Measurements from ENCODE around the gene UNKL. TPM values are rescaled to one million over a fixed set of nuclear protein-coding genes. Genes with fewer than 3 reads are reported as not detected.

UNKL gene
- 3.7 TPM for total RNA-seq

- peak within 1 kb of the TSS; percentile 74 to 84 (median 83) for H3K4me3 ChIP-seq (ENCODE audit: low read length in 3 of 3)
Observed at GRCh38 chr16:1414532-1415260, at the start of gene UNKL. Gene UNKL, minus strand, starts transcription at chr16:1414704. Its CDS starts 13 bp downstream, at chr16:1414691.

GRCh38 chr16:1461146-1461545 is 46.6 kb upstream of the UNKL start:
- no peaks in the 10 kb centered on the region for H3K27me3 ChIP-seq (ENCODE audit: control insufficient read depth in 3 of 3, insufficient read depth in 3 of 3, low read length in 3 of 3)
- no peaks in the 10 kb centered on the region for H3K9me3 ChIP-seq (ENCODE audit: control insufficient read depth in 3 of 3, low read length in 3 of 3)
- no peak overlapping the region for H3K4me3 ChIP-seq (ENCODE audit: low read length in 3 of 3)
- peaks cover 32 to 37% (median 36%) of the 10 kb centered on the region in 3 donors for H3K36me3 ChIP-seq (ENCODE audit: control insufficient read depth in 3 of 3, insufficient read depth in 3 of 3, low read length in 3 of 3)
- no peak overlapping the region for H3K27ac ChIP-seq (ENCODE audit: low read depth, low read length)
- H3K9ac ChIP-seq (ENCODE audit: low read depth in 1 of 3, low read length in 3 of 3) = no peak overlapping the region
- H3K4me1 ChIP-seq (ENCODE audit: control insufficient read depth in 3 of 3, insufficient read depth in 3 of 3, low read length in 3 of 3) = no peaks in the 10 kb centered on the region

More at GRCh38 chr16:1414532-1415260, at the start of gene UNKL:
- H3K9me3 ChIP-seq (ENCODE audit: control insufficient read depth in 3 of 3, low read length in 3 of 3) = no peaks in the 10 kb centered on the region
- H3K27me3 ChIP-seq (ENCODE audit: control insufficient read depth in 3 of 3, insufficient read depth in 3 of 3, low read length in 3 of 3) = no peaks in the 10 kb centered on the region
- peak within 1 kb of the TSS; percentile 70 for H3K27ac ChIP-seq (ENCODE audit: low read depth, low read length)
- peaks cover 3 to 13% (median 4%) of the 10 kb centered on the region in 3 donors for H3K36me3 ChIP-seq (ENCODE audit: control insufficient read depth in 3 of 3, insufficient read depth in 3 of 3, low read length in 3 of 3)
- H3K4me1 ChIP-seq (ENCODE audit: control insufficient read depth in 3 of 3, insufficient read depth in 3 of 3, low read length in 3 of 3) = peaks cover 4 to 28% (median 16%) of the 10 kb centered on the region in 3 donors
- peak within 1 kb of the TSS; percentile 80 to 89 (median 88) for H3K9ac ChIP-seq (ENCODE audit: low read depth in 1 of 3, low read length in 3 of 3)

GRCh38 chr16:1460602-1461138 is 46.2 kb upstream of the UNKL start:
- Histone ChIP-seq H3K36me3 (ENCODE audit: control insufficient read depth in 3 of 3, insufficient read depth in 3 of 3, low read length in 3 of 3) (peaks cover 36 to 42% (median 41%) of the 10 kb centered on the region in 3 donors), H3K4me1 (ENCODE audit: control insufficient read depth in 3 of 3, insufficient read depth in 3 of 3, low read length in 3 of 3) (no peaks in the 10 kb centered on the region), H3K9ac (ENCODE audit: low read depth in 1 of 3, low read length in 3 of 3) (no peak overlapping the region), H3K4me3 (ENCODE audit: low read length in 3 of 3) (no peak overlapping the region), H3K9me3 (ENCODE audit: control insufficient read depth in 3 of 3, low read length in 3 of 3) (no peaks in the 10 kb centered on the region), H3K27ac (ENCODE audit: low read depth, low read length) (no peak overlapping the region), H3K27me3 (ENCODE audit: control insufficient read depth in 3 of 3, insufficient read depth in 3 of 3, low read length in 3 of 3) (no peaks in the 10 kb centered on the region)

GRCh38 chr16:1459967-1460366 is 45.5 kb upstream of the UNKL start:
- H3K36me3 ChIP-seq (ENCODE audit: control insufficient read depth in 3 of 3, insufficient read depth in 3 of 3, low read length in 3 of 3) = peaks cover 44 to 49% (median 46%) of the 10 kb centered on the region in 3 donors
- H3K9ac ChIP-seq (ENCODE audit: low read depth in 1 of 3, low read length in 3 of 3) = no peak overlapping the region
- H3K4me3 ChIP-seq (ENCODE audit: low read length in 3 of 3) = no peak overlapping the region
- no peak overlapping the region for H3K27ac ChIP-seq (ENCODE audit: low read depth, low read length)
- no peaks in the 10 kb centered on the region for H3K27me3 ChIP-seq (ENCODE audit: control insufficient read depth in 3 of 3, insufficient read depth in 3 of 3, low read length in 3 of 3)
- no peaks in the 10 kb centered on the region for H3K4me1 ChIP-seq (ENCODE audit: control insufficient read depth in 3 of 3, insufficient read depth in 3 of 3, low read length in 3 of 3)
- no peaks in the 10 kb centered on the region for H3K9me3 ChIP-seq (ENCODE audit: control insufficient read depth in 3 of 3, low read length in 3 of 3)

- no peaks in the 10 kb centered on the region for H3K27me3 ChIP-seq (ENCODE audit: control insufficient read depth in 3 of 3, insufficient read depth in 3 of 3, low read length in 3 of 3)
- H3K4me1 ChIP-seq (ENCODE audit: control insufficient read depth in 3 of 3, insufficient read depth in 3 of 3, low read length in 3 of 3) = no peaks in the 10 kb centered on the region
- H3K27ac ChIP-seq (ENCODE audit: low read depth, low read length) = no peak overlapping the region
- H3K36me3 ChIP-seq (ENCODE audit: control insufficient read depth in 3 of 3, insufficient read depth in 3 of 3, low read length in 3 of 3) = peaks cover 52 to 55% (median 52%) of the 10 kb centered on the region in 3 donors
- no peak overlapping the region for H3K9ac ChIP-seq (ENCODE audit: low read depth in 1 of 3, low read length in 3 of 3)
- H3K4me3 ChIP-seq (ENCODE audit: low read length in 3 of 3) = no peak overlapping the region
- no peaks in the 10 kb centered on the region for H3K9me3 ChIP-seq (ENCODE audit: control insufficient read depth in 3 of 3, low read length in 3 of 3)
Observed at GRCh38 chr16:1458977-1459341, 44.5 kb upstream of the UNKL start.

- H3K27ac ChIP-seq (ENCODE audit: low read depth, low read length) = no peak overlapping the region
- H3K27me3 ChIP-seq (ENCODE audit: control insufficient read depth in 3 of 3, insufficient read depth in 3 of 3, low read length in 3 of 3) = no peaks in the 10 kb centered on the region
- H3K4me3 ChIP-seq (ENCODE audit: low read length in 3 of 3) = no peak overlapping the region
- H3K9ac ChIP-seq (ENCODE audit: low read depth in 1 of 3, low read length in 3 of 3) = no peak overlapping the region
- no peaks in the 10 kb centered on the region for H3K4me1 ChIP-seq (ENCODE audit: control insufficient read depth in 3 of 3, insufficient read depth in 3 of 3, low read length in 3 of 3)
- no peaks in the 10 kb centered on the region for H3K9me3 ChIP-seq (ENCODE audit: control insufficient read depth in 3 of 3, low read length in 3 of 3)
- H3K36me3 ChIP-seq (ENCODE audit: control insufficient read depth in 3 of 3, insufficient read depth in 3 of 3, low read length in 3 of 3) = peaks cover 57 to 60% (median 57%) of the 10 kb centered on the region in 3 donors
Observed at GRCh38 chr16:1458336-1458976, 44.0 kb upstream of the UNKL start.

- Histone ChIP-seq H3K4me1 (ENCODE audit: control insufficient read depth in 3 of 3, insufficient read depth in 3 of 3, low read length in 3 of 3) (no peaks in the 10 kb centered on the region), H3K36me3 (ENCODE audit: control insufficient read depth in 3 of 3, insufficient read depth in 3 of 3, low read length in 3 of 3) (peaks cover 61 to 62% (median 62%) of the 10 kb centered on the region in 3 donors), H3K27ac (ENCODE audit: low read depth, low read length) (no peak overlapping the region), H3K4me3 (ENCODE audit: low read length in 3 of 3) (no peak overlapping the region), H3K9me3 (ENCODE audit: control insufficient read depth in 3 of 3, low read length in 3 of 3) (no peaks in the 10 kb centered on the region), H3K9ac (ENCODE audit: low read depth in 1 of 3, low read length in 3 of 3) (no peak overlapping the region), H3K27me3 (ENCODE audit: control insufficient read depth in 3 of 3, insufficient read depth in 3 of 3, low read length in 3 of 3) (no peaks in the 10 kb centered on the region)
Observed at GRCh38 chr16:1457489-1458245, 43.2 kb upstream of the UNKL start.

- Histone ChIP-seq H3K27ac (ENCODE audit: low read depth, low read length) (no peak overlapping the region), H3K4me1 (ENCODE audit: control insufficient read depth in 3 of 3, insufficient read depth in 3 of 3, low read length in 3 of 3) (no peaks in the 10 kb centered on the region), H3K4me3 (ENCODE audit: low read length in 3 of 3) (no peak overlapping the region), H3K27me3 (ENCODE audit: control insufficient read depth in 3 of 3, insufficient read depth in 3 of 3, low read length in 3 of 3) (no peaks in the 10 kb centered on the region), H3K9ac (ENCODE audit: low read depth in 1 of 3, low read length in 3 of 3) (no peak overlapping the region), H3K9me3 (ENCODE audit: control insufficient read depth in 3 of 3, low read length in 3 of 3) (no peaks in the 10 kb centered on the region), H3K36me3 (ENCODE audit: control insufficient read depth in 3 of 3, insufficient read depth in 3 of 3, low read length in 3 of 3) (peaks cover 64 to 69% (median 66%) of the 10 kb centered on the region in 3 donors)
Observed at GRCh38 chr16:1456951-1457350, 42.4 kb upstream of the UNKL start.

- Histone ChIP-seq H3K9me3 (ENCODE audit: control insufficient read depth in 3 of 3, low read length in 3 of 3) (no peaks in the 10 kb centered on the region), H3K27ac (ENCODE audit: low read depth, low read length) (no peak overlapping the region), H3K27me3 (ENCODE audit: control insufficient read depth in 3 of 3, insufficient read depth in 3 of 3, low read length in 3 of 3) (no peaks in the 10 kb centered on the region), H3K4me1 (ENCODE audit: control insufficient read depth in 3 of 3, insufficient read depth in 3 of 3, low read length in 3 of 3) (no peaks in the 10 kb centered on the region), H3K36me3 (ENCODE audit: control insufficient read depth in 3 of 3, insufficient read depth in 3 of 3, low read length in 3 of 3) (peaks cover 63 to 73% (median 69%) of the 10 kb centered on the region in 3 donors), H3K4me3 (ENCODE audit: low read length in 3 of 3) (no peak overlapping the region), H3K9ac (ENCODE audit: low read depth in 1 of 3, low read length in 3 of 3) (no peak overlapping the region)
Observed at GRCh38 chr16:1455190-1456171, 41.0 kb upstream of the UNKL start.
